Astrocyte (in vitro differentiated cells and primary cell): Measurements from ENCODE around the gene ZSCAN26. TPM values are rescaled to one million over a fixed set of nuclear protein-coding genes. Genes with fewer than 3 reads are reported as not detected.
"Not testable (repeated sequence)": the region's sequence is repeated elsewhere in the genome, so short reads cannot be mapped to it uniquely, and the experiment has no call there.

Source experiments
- DNase-seq: peaks from one replicate; pipeline ENCODE4 v3.0.0-alpha.2; 2010; ENCODE audit warnings: low read depth
- FAIRE-seq: peaks from 2 replicates; lab custom pipeline; 2011; peaks lifted over from hg19 to GRCh38; lab: Jason Lieb, UNC
- H2AFZ ChIP-seq: 2 replicates; pipeline ENCODE4 v1.6.0; 2012; ENCODE audit warnings: low read depth, low read length, inconsistent platforms
- H3K27ac ChIP-seq: 2 replicates; pipeline ENCODE4 v1.5.1; 2011; ENCODE audit warnings: low read depth, low read length, inconsistent platforms
- H3K27me3 ChIP-seq: 2 replicates; pipeline ENCODE4 v1.6.0; 2011; ENCODE audit warnings: low read length, inconsistent platforms; ENCODE audit not compliant: insufficient read depth
- H3K36me3 ChIP-seq: 2 replicates; pipeline ENCODE4 v1.5.1; 2011; ENCODE audit warnings: low read length, inconsistent platforms; ENCODE audit not compliant: insufficient read depth
- H3K4me1 ChIP-seq: 2 replicates; pipeline ENCODE4 v1.5.1; 2011; ENCODE audit warnings: low read length, inconsistent platforms; ENCODE audit not compliant: insufficient read depth
- H3K4me2 ChIP-seq: 2 replicates; pipeline ENCODE4 v1.6.0; 2012; ENCODE audit warnings: low read length, inconsistent platforms
- H3K4me3 ChIP-seq: 2 replicates; pipeline ENCODE4 v1.5.1; 2011; ENCODE audit warnings: low read depth, mild to moderate bottlenecking, low read length, inconsistent platforms; ENCODE audit not compliant: insufficient read depth
- H3K79me2 ChIP-seq: 2 replicates; pipeline ENCODE4 v1.6.0; 2012; ENCODE audit warnings: mild to moderate bottlenecking, low read length, inconsistent platforms; ENCODE audit not compliant: insufficient read depth
- H3K9ac ChIP-seq: 2 replicates; pipeline ENCODE4 v1.6.0; 2012; ENCODE audit warnings: mild to moderate bottlenecking, low read length, inconsistent platforms
- H3K9me3 ChIP-seq: 2 replicates; pipeline ENCODE4 v1.5.1; 2012; ENCODE audit warnings: low read depth, mild to moderate bottlenecking, low read length, inconsistent platforms; ENCODE audit not compliant: insufficient read depth
- H4K20me1 ChIP-seq: 2 replicates; pipeline ENCODE4 v1.6.0; 2012; ENCODE audit warnings: low read length, inconsistent platforms; ENCODE audit not compliant: insufficient read depth
- H3K27ac Mint-ChIP-seq: one replicate; pipeline ENCODE4 v1.8.0; 2021; ENCODE audit warnings: mild to moderate bottlenecking, mixed read lengths; ENCODE audit not compliant: unreplicated experiment
- H3K27me3 Mint-ChIP-seq: one replicate; pipeline ENCODE4 v1.8.0; 2021; ENCODE audit warnings: low read depth, mixed read lengths; ENCODE audit not compliant: unreplicated experiment
- H3K36me3 Mint-ChIP-seq: one replicate; pipeline ENCODE4 v1.8.0; 2021; ENCODE audit warnings: low read depth, mixed read lengths; ENCODE audit not compliant: unreplicated experiment
- H3K4me1 Mint-ChIP-seq: one replicate; pipeline ENCODE4 v1.8.0; 2021; ENCODE audit warnings: low read depth, mixed read lengths; ENCODE audit not compliant: unreplicated experiment
- H3K4me3 Mint-ChIP-seq: one replicate; pipeline ENCODE4 v1.8.0; 2021; ENCODE audit warnings: mild to moderate bottlenecking, moderate library complexity, mixed read lengths; ENCODE audit not compliant: unreplicated experiment
- H3K9me3 Mint-ChIP-seq: one replicate; pipeline ENCODE4 v1.8.0; 2021; ENCODE audit warnings: mild to moderate bottlenecking, mixed read lengths; ENCODE audit not compliant: unreplicated experiment
- EZH2 ChIP-seq: IDR thresholded peaks from 2 replicates; pipeline ENCODE4 v1.6.1; 2012; ENCODE audit warnings: mild to moderate bottlenecking, low read length, inconsistent platforms; ENCODE audit not compliant: insufficient read depth
- total RNA-seq: library from RNA; stranded (reverse); gene quantifications from 2 replicates; pipeline ENCODE4 v1.2.1, GENCODE V29; 2021
- TF ChIP-seq, protein P1 (sequence below): IDR thresholded peaks from 2 replicates; pipeline ENCODE4 v1.5.1; 2011; ENCODE audit warnings: low read depth, mild to moderate bottlenecking, inconsistent platforms, low read length, moderate library complexity; ENCODE audit not compliant: insufficient read depth

ZSCAN26 gene
- total RNA-seq, 1 donor from 2014 or later = 12.0 TPM

DNA sequence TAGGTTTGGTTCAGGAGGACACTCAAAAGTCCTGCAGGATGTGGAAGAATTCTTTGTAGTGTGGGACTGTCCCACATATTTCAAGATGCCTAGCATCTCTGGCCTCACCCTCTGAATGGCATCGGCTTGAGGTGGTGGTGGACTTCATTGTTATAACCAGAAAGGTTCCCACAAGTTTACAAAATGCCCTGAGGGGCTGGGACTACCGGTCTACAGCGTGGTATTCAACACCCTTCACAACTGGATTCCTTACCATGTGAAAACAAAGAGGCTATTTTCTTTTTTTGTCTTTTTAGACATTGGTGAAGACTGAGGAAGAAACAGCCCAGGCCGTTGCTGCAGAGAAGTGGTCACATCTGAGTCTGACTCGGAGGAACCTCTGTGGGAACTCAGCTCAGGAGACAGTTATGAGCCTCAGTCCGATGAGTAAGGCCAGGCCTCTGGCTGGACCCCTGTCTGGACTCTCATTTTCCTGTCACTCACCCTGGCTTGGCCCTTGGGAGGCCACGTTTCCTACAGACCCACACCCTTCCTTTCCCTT, 29.6 kb downstream of the ZSCAN26 start:
- no peaks in the 10 kb centered on the region for H3K79me2 ChIP-seq
- H3K4me1 Mint-ChIP-seq = peaks cover 22% of the 10 kb centered on the region
- no peak overlapping the region for H3K4me3 Mint-ChIP-seq
- no peaks in the 10 kb centered on the region for H3K9me3 Mint-ChIP-seq
- no peaks in the 10 kb centered on the region for H4K20me1 ChIP-seq
- H3K27me3 Mint-ChIP-seq = no peaks in the 10 kb centered on the region
- no peak overlapping the region for H3K9ac ChIP-seq
- no peaks in the 10 kb centered on the region for H3K9me3 ChIP-seq
- H3K4me2 ChIP-seq = no peak overlapping the region
- no peak for DNase-seq
- H3K36me3 Mint-ChIP-seq = peaks cover 18% of the 10 kb centered on the region
- no peak overlapping the region for H3K27ac ChIP-seq
- FAIRE-seq = no peak
- no peak overlapping the region for H3K4me3 ChIP-seq
- no peaks in the 10 kb centered on the region for H3K27me3 ChIP-seq
- H3K27ac Mint-ChIP-seq = peak overlapping the region; percentile 79
- no peak overlapping the region for H2AFZ ChIP-seq
- H3K4me1 ChIP-seq = no peaks in the 10 kb centered on the region
- TF ChIP-seq, protein P1, sequence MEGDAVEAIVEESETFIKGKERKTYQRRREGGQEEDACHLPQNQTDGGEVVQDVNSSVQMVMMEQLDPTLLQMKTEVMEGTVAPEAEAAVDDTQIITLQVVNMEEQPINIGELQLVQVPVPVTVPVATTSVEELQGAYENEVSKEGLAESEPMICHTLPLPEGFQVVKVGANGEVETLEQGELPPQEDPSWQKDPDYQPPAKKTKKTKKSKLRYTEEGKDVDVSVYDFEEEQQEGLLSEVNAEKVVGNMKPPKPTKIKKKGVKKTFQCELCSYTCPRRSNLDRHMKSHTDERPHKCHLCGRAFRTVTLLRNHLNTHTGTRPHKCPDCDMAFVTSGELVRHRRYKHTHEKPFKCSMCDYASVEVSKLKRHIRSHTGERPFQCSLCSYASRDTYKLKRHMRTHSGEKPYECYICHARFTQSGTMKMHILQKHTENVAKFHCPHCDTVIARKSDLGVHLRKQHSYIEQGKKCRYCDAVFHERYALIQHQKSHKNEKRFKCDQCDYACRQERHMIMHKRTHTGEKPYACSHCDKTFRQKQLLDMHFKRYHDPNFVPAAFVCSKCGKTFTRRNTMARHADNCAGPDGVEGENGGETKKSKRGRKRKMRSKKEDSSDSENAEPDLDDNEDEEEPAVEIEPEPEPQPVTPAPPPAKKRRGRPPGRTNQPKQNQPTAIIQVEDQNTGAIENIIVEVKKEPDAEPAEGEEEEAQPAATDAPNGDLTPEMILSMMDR = no peak
- no peak for TF ChIP-seq EZH2
- peaks cover 9% of the 10 kb centered on the region for H3K36me3 ChIP-seq

DNA sequence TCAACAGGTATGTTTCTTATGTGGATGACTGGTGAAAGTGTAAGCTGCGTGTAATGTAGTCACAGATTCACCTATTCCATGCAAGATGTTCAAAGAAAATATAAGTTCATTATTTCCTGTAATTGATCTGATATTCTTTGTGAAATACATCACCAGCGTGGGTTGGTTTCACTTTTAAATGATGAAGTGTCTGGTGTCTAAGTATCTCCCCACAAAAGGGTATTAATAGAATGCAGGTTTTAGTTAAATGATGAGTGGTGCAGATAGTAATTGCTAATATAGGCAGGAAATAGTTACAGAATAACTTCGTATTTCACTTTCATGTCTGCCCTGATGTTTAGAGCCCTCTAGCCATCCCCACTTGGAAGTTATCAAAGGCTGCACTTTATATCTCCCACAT, 36.6 kb downstream of the ZSCAN26 start:
- no peak for DNase-seq
- Histone ChIP-seq H4K20me1 (no peaks in the 10 kb centered on the region), H3K36me3 (no peaks in the 10 kb centered on the region), H3K27ac (no peak overlapping the region), H3K9ac (no peak overlapping the region), H3K4me3 (no peak overlapping the region), H3K4me1 (no peaks in the 10 kb centered on the region), H2AFZ (no peak overlapping the region), H3K9me3 (no peaks in the 10 kb centered on the region), H3K79me2 (no peaks in the 10 kb centered on the region), H3K27me3 (no peaks in the 10 kb centered on the region), H3K4me2 (no peak overlapping the region)
- H3K27me3 Mint-ChIP-seq = no peaks in the 10 kb centered on the region
- peaks cover 10% of the 10 kb centered on the region for H3K4me1 Mint-ChIP-seq
- no peak overlapping the region for H3K4me3 Mint-ChIP-seq
- H3K36me3 Mint-ChIP-seq = peaks cover 11% of the 10 kb centered on the region
- no peak for FAIRE-seq
- no peak overlapping the region for H3K27ac Mint-ChIP-seq
- no peaks in the 10 kb centered on the region for H3K9me3 Mint-ChIP-seq
- TF ChIP-seq, protein P1 = no peak
- no peak for TF ChIP-seq EZH2

DNA sequence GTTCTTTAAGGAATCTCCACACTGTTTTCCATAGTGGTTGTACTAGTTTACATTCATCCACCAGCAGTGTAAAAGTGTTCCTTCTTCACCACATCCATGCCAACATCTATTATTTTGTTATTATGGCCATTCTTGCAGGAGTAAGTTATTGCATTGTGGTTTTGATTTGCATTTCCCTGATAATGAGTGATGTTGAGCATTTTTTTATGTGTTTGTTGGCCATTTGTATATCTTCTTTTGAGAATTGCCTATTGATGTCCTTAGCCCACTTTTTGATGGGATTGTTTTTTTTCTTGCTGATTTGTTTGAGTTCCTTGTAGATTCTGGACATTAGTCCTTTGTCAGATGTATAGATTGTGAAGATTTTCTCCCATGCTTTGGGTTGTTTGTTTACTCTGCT, 39.4 kb downstream of the ZSCAN26 start:
- H3K36me3 Mint-ChIP-seq, H4K20me1 ChIP-seq, H2AFZ ChIP-seq, H3K36me3 ChIP-seq, H3K4me3 Mint-ChIP-seq, H3K79me2 ChIP-seq, H3K9me3 ChIP-seq, H3K27ac Mint-ChIP-seq, H3K9ac ChIP-seq, H3K27ac ChIP-seq, H3K27me3 Mint-ChIP-seq, H3K9me3 Mint-ChIP-seq, H3K4me3 ChIP-seq, DNase-seq, H3K4me2 ChIP-seq, H3K4me1 ChIP-seq, H3K4me1 Mint-ChIP-seq, FAIRE-seq, H3K27me3 ChIP-seq: not testable (repeated sequence)
